ENCODE measurements around the gene TEKT4.

DNA sequence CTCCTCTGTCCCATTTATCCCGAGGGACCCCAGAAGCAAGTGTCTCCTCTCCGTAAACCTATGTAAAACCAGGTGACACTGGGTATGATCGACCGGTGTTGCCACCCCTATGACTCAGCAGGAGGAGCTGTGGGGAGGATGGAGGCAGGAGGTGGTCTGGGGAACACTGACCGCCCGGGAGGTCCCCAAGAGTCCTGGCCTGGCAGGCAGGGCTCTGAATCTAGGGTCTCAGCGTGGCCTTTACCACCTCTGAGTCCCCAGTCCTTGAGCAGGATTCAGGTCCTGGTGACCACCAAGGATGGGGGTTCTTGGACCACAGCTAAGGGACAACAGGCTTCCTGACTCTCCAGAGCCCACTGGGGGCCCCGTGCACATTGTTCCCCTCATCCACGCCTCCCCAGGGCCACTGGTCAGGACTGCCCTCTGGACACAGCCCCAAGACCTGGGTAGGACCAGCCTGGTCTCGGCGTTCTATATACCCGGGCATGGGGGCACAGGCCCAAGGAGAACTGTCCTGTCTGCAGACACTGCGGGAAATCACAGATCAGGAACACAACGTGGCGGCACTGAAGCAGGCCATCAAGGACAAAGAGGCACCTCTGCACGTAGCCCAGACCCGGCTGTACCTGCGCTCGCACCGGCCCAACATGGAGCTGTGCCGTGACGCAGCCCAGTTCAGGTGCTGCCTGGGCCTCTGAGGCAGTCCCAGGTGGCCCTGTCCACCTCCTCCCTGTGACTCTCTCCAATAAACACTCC lies 4.0 kb downstream of the TEKT4 start:
- TF ChIP-seq, protein P1, sequence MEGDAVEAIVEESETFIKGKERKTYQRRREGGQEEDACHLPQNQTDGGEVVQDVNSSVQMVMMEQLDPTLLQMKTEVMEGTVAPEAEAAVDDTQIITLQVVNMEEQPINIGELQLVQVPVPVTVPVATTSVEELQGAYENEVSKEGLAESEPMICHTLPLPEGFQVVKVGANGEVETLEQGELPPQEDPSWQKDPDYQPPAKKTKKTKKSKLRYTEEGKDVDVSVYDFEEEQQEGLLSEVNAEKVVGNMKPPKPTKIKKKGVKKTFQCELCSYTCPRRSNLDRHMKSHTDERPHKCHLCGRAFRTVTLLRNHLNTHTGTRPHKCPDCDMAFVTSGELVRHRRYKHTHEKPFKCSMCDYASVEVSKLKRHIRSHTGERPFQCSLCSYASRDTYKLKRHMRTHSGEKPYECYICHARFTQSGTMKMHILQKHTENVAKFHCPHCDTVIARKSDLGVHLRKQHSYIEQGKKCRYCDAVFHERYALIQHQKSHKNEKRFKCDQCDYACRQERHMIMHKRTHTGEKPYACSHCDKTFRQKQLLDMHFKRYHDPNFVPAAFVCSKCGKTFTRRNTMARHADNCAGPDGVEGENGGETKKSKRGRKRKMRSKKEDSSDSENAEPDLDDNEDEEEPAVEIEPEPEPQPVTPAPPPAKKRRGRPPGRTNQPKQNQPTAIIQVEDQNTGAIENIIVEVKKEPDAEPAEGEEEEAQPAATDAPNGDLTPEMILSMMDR (conservative IDR thresholded peaks at IDR 0.05 in 1 of 2, IDR thresholded peaks at IDR 0.05 in 1 of 2; ENCODE audit: extremely low read depth in 1 of 2, insufficient read depth in 1 of 2, low read depth in 1 of 2, low read length in 2 of 2) = no peak
- TF ChIP-seq EZH2 (IDR thresholded peaks at IDR 0.05; ENCODE audit: borderline replicate concordance, low read length) = no peak

Data from mammary epithelial cell (primary cell).